ENCODE measurements around the gene NKIRAS1. TPM values are rescaled to one million over a fixed set of nuclear protein-coding genes. Genes with fewer than 3 reads are reported as not detected.
A peak's percentile ranks its signal among the peaks of the same experiment; 100 is the strongest.

Gene NKIRAS1
- total and polyA plus RNA-seq, 2 experiments from 2014 or later = 9.2 to 9.7 TPM

DNA sequence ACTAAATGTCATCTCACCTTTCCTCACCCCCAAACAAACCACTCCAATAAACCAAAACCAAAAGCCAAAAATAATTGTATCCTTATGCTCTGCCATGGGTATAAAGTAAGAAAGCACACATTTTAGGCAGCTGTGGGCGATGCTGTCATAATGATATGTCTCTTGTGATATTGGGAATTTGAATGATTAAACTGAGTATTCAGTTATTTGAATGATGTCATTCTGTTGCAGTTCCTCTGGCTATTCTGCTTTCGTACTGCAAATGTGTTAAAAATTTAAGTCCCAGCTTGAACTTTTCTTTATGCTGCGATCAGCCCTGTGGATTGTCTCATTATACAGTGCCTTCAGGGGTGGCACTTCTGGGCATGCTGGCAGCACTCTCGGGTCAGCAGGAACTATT lies 17.5 kb upstream of the NKIRAS1 start:
- no peaks in the 10 kb centered on the region for H3K36me3 Mint-ChIP-seq (ENCODE audit: low read depth)
- no peak for ATAC-seq

GRCh38 chr3:23932571-23932970 lies 15.8 kb upstream of the NKIRAS1 start:
- H3K4me3 ChIP-seq = no peak overlapping the region
- no peaks in the 10 kb centered on the region for H3F3A ChIP-seq (replicated peaks; ENCODE audit: low read depth)
- DNase-seq (ENCODE audit: low spot score) (no peak), ATAC-seq (no peak)
- no peak overlapping the region for H2AFZ ChIP-seq
- TF ChIP-seq, protein P1, sequence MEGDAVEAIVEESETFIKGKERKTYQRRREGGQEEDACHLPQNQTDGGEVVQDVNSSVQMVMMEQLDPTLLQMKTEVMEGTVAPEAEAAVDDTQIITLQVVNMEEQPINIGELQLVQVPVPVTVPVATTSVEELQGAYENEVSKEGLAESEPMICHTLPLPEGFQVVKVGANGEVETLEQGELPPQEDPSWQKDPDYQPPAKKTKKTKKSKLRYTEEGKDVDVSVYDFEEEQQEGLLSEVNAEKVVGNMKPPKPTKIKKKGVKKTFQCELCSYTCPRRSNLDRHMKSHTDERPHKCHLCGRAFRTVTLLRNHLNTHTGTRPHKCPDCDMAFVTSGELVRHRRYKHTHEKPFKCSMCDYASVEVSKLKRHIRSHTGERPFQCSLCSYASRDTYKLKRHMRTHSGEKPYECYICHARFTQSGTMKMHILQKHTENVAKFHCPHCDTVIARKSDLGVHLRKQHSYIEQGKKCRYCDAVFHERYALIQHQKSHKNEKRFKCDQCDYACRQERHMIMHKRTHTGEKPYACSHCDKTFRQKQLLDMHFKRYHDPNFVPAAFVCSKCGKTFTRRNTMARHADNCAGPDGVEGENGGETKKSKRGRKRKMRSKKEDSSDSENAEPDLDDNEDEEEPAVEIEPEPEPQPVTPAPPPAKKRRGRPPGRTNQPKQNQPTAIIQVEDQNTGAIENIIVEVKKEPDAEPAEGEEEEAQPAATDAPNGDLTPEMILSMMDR (conservative IDR thresholded peaks at IDR 0.05; ENCODE audit: low read depth in 2 of 2) = 0 out of 4 replicates have a peak, but pooled peaks of 1 of the 2 experiments have one; percentile 9
- no peak for TF ChIP-seq EZH2 (IDR thresholded peaks at IDR 0.05; ENCODE audit: low read depth, unreplicated experiment)
- no peaks in the 10 kb centered on the region for H3K79me2 ChIP-seq (replicated peaks; ENCODE audit: insufficient read depth)
- no peaks in the 10 kb centered on the region for H3K9me3 Mint-ChIP-seq
- H3K4me2 ChIP-seq = no peak overlapping the region
- peaks cover 11% of the 10 kb centered on the region for H3K4me1 Mint-ChIP-seq
- H4K20me1 ChIP-seq (replicated peaks; ENCODE audit: insufficient read depth) = no peaks in the 10 kb centered on the region
- H3K9me2 ChIP-seq (ENCODE audit: insufficient read depth) = no peaks in the 10 kb centered on the region; the same call in 1 of the 2 replicates
- H3K36me3 Mint-ChIP-seq (ENCODE audit: low read depth) = no peaks in the 10 kb centered on the region
- H3K4me3 Mint-ChIP-seq = no peak overlapping the region
- H3K27ac ChIP-seq (ENCODE audit: low read depth) = no peak overlapping the region
- H3K27me3 ChIP-seq (ENCODE audit: insufficient read depth) = no peaks in the 10 kb centered on the region
- peaks cover 8% of the 10 kb centered on the region; the same call in 1 of the 2 replicates for H3K4me1 ChIP-seq (ENCODE audit: insufficient read depth)
- H3K27me3 Mint-ChIP-seq (ENCODE audit: insufficient read depth, low read depth, poor library complexity) = peaks cover 6% of the 10 kb centered on the region
- no peak overlapping the region for H3K27ac Mint-ChIP-seq
- no peaks in the 10 kb centered on the region for H3K36me3 ChIP-seq (ENCODE audit: insufficient read depth)

More for the DNA sequence above, 17.5 kb upstream of the NKIRAS1 start:
- no peaks in the 10 kb centered on the region for H3K27me3 ChIP-seq (ENCODE audit: insufficient read depth)
- H3K27ac ChIP-seq (ENCODE audit: low read depth) = no peak overlapping the region
- H3K9me2 ChIP-seq (ENCODE audit: insufficient read depth) = no peaks in the 10 kb centered on the region; the same call in 1 of the 2 replicates
- Mint-ChIP-seq H3K9me3 (no peaks in the 10 kb centered on the region), H3K27ac (no peak overlapping the region), H3K27me3 (ENCODE audit: insufficient read depth, low read depth, poor library complexity) (peaks cover 6% of the 10 kb centered on the region), H3K4me3 (no peak overlapping the region), H3K4me1 (peaks cover 11% of the 10 kb centered on the region)
- H4K20me1 ChIP-seq (replicated peaks; ENCODE audit: insufficient read depth) = no peaks in the 10 kb centered on the region
- no peaks in the 10 kb centered on the region for H3K79me2 ChIP-seq (replicated peaks; ENCODE audit: insufficient read depth)
- peaks cover 8% of the 10 kb centered on the region; the same call in 1 of the 2 replicates for H3K4me1 ChIP-seq (ENCODE audit: insufficient read depth)
- TF ChIP-seq CREB1 (CRISPR knock-in tag; IDR thresholded peaks at IDR 0.05; ENCODE audit: low read depth) = no peak
- TF ChIP-seq EZH2 (IDR thresholded peaks at IDR 0.05; ENCODE audit: low read depth, unreplicated experiment) = no peak
- TF ChIP-seq, protein P1 (conservative IDR thresholded peaks at IDR 0.05; ENCODE audit: low read depth in 2 of 2) = no peak
- no peaks in the 10 kb centered on the region for H3K36me3 ChIP-seq (ENCODE audit: insufficient read depth)
- no peaks in the 10 kb centered on the region for H3F3A ChIP-seq (replicated peaks; ENCODE audit: low read depth)
- H3K4me3 ChIP-seq = no peak overlapping the region
- no peak overlapping the region for H2AFZ ChIP-seq
- H3K4me2 ChIP-seq = no peak overlapping the region
- no peak for DNase-seq (ENCODE audit: low spot score)

DNA sequence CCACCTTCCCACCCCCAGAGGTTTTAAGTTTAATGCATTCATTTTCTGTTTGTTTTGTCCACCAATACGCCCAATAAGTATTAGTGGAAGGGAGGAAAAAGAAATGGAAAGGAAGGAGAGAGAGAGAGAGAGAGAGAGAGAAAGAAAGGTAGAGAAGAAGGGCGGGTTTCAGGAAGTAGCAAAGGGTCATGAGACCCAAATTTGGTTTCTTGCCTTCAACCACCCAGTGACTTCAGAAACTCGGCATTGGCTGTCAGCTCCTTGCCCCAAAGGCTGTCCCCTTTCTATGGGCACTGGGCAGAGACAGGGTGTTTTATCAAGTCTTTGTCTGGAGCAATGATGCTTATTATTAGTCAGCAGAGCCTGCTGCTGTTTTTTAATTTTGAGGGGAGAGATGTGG lies 14.8 kb upstream of the NKIRAS1 start:
- H2AFZ ChIP-seq = peak overlapping the region; percentile 61
- peaks cover 8% of the 10 kb centered on the region; the same call in 1 of the 2 replicates for H3K4me1 ChIP-seq (ENCODE audit: insufficient read depth)
- Mint-ChIP-seq H3K36me3 (ENCODE audit: low read depth) (no peaks in the 10 kb centered on the region), H3K4me1 (peaks cover 8% of the 10 kb centered on the region), H3K4me3 (no peak overlapping the region), H3K27ac (no peak overlapping the region), H3K27me3 (ENCODE audit: insufficient read depth, low read depth, poor library complexity) (peaks cover 6% of the 10 kb centered on the region), H3K9me3 (no peaks in the 10 kb centered on the region)
- peak overlapping the region; percentile 15; the same call in 1 of the 2 replicates for H3K4me2 ChIP-seq
- H3K27ac ChIP-seq (ENCODE audit: low read depth) = 0 out of 2 replicates have a peak overlapping the region, but pooled peaks have one; percentile 1
- ATAC-seq (no peak), DNase-seq (ENCODE audit: low spot score) (no peak)
- no peaks in the 10 kb centered on the region for H3F3A ChIP-seq (replicated peaks; ENCODE audit: low read depth)
- H3K27me3 ChIP-seq (ENCODE audit: insufficient read depth) = no peaks in the 10 kb centered on the region
- no peak overlapping the region for H3K4me3 ChIP-seq
- no peaks in the 10 kb centered on the region; the same call in 1 of the 2 replicates for H3K9me2 ChIP-seq (ENCODE audit: insufficient read depth)
- H3K36me3 ChIP-seq (ENCODE audit: insufficient read depth) = no peaks in the 10 kb centered on the region
- no peaks in the 10 kb centered on the region for H3K79me2 ChIP-seq (replicated peaks; ENCODE audit: insufficient read depth)
- H4K20me1 ChIP-seq (replicated peaks; ENCODE audit: insufficient read depth) = no peaks in the 10 kb centered on the region
- TF ChIP-seq JUNB (IDR thresholded peaks at IDR 0.05; ENCODE audit: unreplicated experiment) (no peak), ZNF114 (CRISPR knock-in tag; IDR thresholded peaks at IDR 0.05) (no peak)

All from GM23338 (cell line).